HCT116 (cell line): Measurements from ENCODE around the gene B4GALNT2. TPM values are rescaled to one million over a fixed set of nuclear protein-coding genes. Genes with fewer than 3 reads are reported as not detected.

Source experiments
- ATAC-seq: fragments of 200-7000 bp; cut with Tn5 transposase; 2 replicates; pipeline ENCODE4 v1.9.1; 2020; ENCODE audit warnings: mild to moderate bottlenecking, moderate library complexity
- BruUV-seq: library from RNA; stranded (reverse); fragments of 400-500 nt; replicated peaks from 2 replicates; lab custom pipeline; 2021; lab: Mats Ljungman, UMichigan
- CTCF ChIA-PET: fragments of 300-600 bp; sonication (Branson Sonifier 250); formaldehyde crosslinking; loops from one replicate; lab custom pipeline; 2021; ENCODE audit warnings: antibody characterized with exemption; lab: Charles Lee
- POLR2A ChIA-PET: fragments of 300-600, 350-600 bp; sonication (Branson Sonifier 250); formaldehyde crosslinking; loops from one replicate; lab custom pipeline; 2021; ENCODE audit warnings: antibody characterized with exemption; lab: Charles Lee
- RAD21 ChIA-PET, 2 experiments: fragments of 300-600 bp; sonication (Branson Sonifier 250); formaldehyde crosslinking; loops; one replicate each; lab custom pipeline; 2023; ENCODE audit warnings: low total read pairs in 2 of 2; ENCODE audit not compliant: uncharacterized antibody in 2 of 2, unreplicated experiment in 2 of 2, low non-redundant PET in 1 of 2; lab: Charles Lee
- DNase-seq: peaks from one replicate; pipeline ENCODE4 v3.0.0-alpha.2; 2010; ENCODE audit warnings: low read depth, low spot score
- H2AFZ ChIP-seq: fragments of 200-600 bp; shearing (Covaris generic), sonication (generic); 2 replicates; pipeline ENCODE4 v1.6.1; 2017; ENCODE audit warnings: low read depth, mixed run types, mixed read lengths, antibody characterized with exemption, low read length; ENCODE audit not compliant: poor library complexity, severe bottlenecking
- H3K27ac ChIP-seq: 2 replicates; pipeline ENCODE4 v1.5.1; 2012; ENCODE audit warnings: low read depth, low read length
- H3K27me3 ChIP-seq: fragments of 200-600 bp; sonication (generic); 2 replicates; pipeline ENCODE4 v1.6.1; 2016; ENCODE audit warnings: mixed run types, low read length, mixed read lengths; ENCODE audit not compliant: insufficient read depth
- H3K36me3 ChIP-seq, 2 experiments: fragments of 200-500 bp in 1 of 2; fragments of 200-600 bp in 1 of 2; sonication (Bioruptor generic) in 1 of 2; sonication (generic) in 1 of 2; 2 replicates each; pipeline versions ENCODE4 v1.5.1 to v1.6.1; 2014 to 2016; ENCODE audit warnings: low read length in 2 of 2, inconsistent platforms in 1 of 2, mixed read lengths in 1 of 2, mixed run types in 1 of 2; ENCODE audit not compliant: insufficient read depth in 2 of 2, control insufficient read depth in 1 of 2
- H3K4me1 ChIP-seq, 2 experiments: fragments of 200-600 bp in 1 of 2; sonication (generic) in 1 of 2; 2 replicates each; pipeline versions ENCODE4 v1.5.1 to v1.6.1; 2012 to 2017; ENCODE audit warnings: low read length in 2 of 2, inconsistent platforms in 1 of 2, mild to moderate bottlenecking in 1 of 2, mixed read lengths in 1 of 2, mixed run types in 1 of 2, moderate library complexity in 1 of 2; ENCODE audit not compliant: insufficient read depth in 2 of 2, control insufficient read depth in 1 of 2
- H3K4me2 ChIP-seq: fragments of 200-600 bp; sonication (generic); 2 replicates; pipeline ENCODE4 v1.6.1; 2017; ENCODE audit warnings: mixed run types, low read length, mixed read lengths
- H3K4me3 ChIP-seq, 2 experiments: fragments of 200-600 bp in 1 of 2; sonication (generic) in 1 of 2; replicated peaks in 1 of 2; 2 replicates each; pipeline ENCODE4 v1.5.1; 2011 to 2016; ENCODE audit warnings: low read length in 2 of 2, control low read depth in 1 of 2, low read depth in 1 of 2, mild to moderate bottlenecking in 1 of 2, mixed read lengths in 1 of 2, mixed run types in 1 of 2
- H3K79me2 ChIP-seq: fragments of 200-600 bp; sonication (generic); 2 replicates; pipeline ENCODE4 v1.6.1; 2017; ENCODE audit warnings: mild to moderate bottlenecking, mixed run types, low read length, moderate library complexity, mixed read lengths; ENCODE audit not compliant: insufficient read depth
- H3K9ac ChIP-seq: fragments of 200-600 bp; sonication (generic); 2 replicates; pipeline ENCODE4 v1.6.1; 2016; ENCODE audit warnings: low read length, mixed read lengths
- H3K9me2 ChIP-seq: fragments of 200-600 bp; sonication (generic), shearing (Covaris generic); 2 replicates; pipeline ENCODE4 v1.6.1; 2017; ENCODE audit warnings: mixed run types, mild to moderate bottlenecking, moderate library complexity; ENCODE audit not compliant: insufficient read depth
- H3K9me3 ChIP-seq, 2 experiments: fragments of 200-500 bp in 1 of 2; fragments of 200-600 bp in 1 of 2; sonication (Bioruptor generic) in 1 of 2; sonication (generic) in 1 of 2; 2 replicates each; pipeline ENCODE4 v1.6.1; 2014 to 2017; ENCODE audit warnings: low read length in 2 of 2, mixed read lengths in 2 of 2, inconsistent platforms in 1 of 2, low read depth in 1 of 2, mild to moderate bottlenecking in 1 of 2, mixed run types in 1 of 2, moderate library complexity in 1 of 2; ENCODE audit not compliant: control insufficient read depth in 1 of 2, insufficient read depth in 1 of 2
- H4K20me1 ChIP-seq: fragments of 200-600 bp; sonication (generic), shearing (Covaris generic); 2 replicates; pipeline ENCODE4 v1.6.1; 2017; ENCODE audit warnings: mixed run types, mild to moderate bottlenecking, moderate library complexity; ENCODE audit not compliant: insufficient read depth
- CTCF ChIP-seq, 3 experiments: fragments of 200-600 bp in 1 of 3; sonication (generic) in 1 of 3; IDR thresholded peaks in 2 of 3; conservative IDR thresholded peaks in 1 of 3; 2 replicates each; pipeline ENCODE4 v1.5.1; 2012 to 2017; ENCODE audit warnings: low read depth in 2 of 3, low read length in 2 of 3, antibody characterized with exemption in 1 of 3, borderline replicate concordance in 1 of 3, control low read depth in 1 of 3, mild to moderate bottlenecking in 1 of 3, mixed read lengths in 1 of 3, mixed run types in 1 of 3, moderate library complexity in 1 of 3; ENCODE audit not compliant: insufficient read depth in 1 of 3
- EZH2 ChIP-seq: fragments of 200-600 bp; sonication (generic); IDR thresholded peaks from 2 replicates; pipeline ENCODE4 v1.6.1; 2017; ENCODE audit warnings: antibody characterized with exemption, mixed run types
- EZH2phosphoT487 ChIP-seq: fragments of 200-600 bp; IDR thresholded peaks from 2 replicates; pipeline ENCODE4 v1.6.1; 2018; ENCODE audit warnings: antibody characterized with exemption, borderline replicate concordance
- FOSL1 ChIP-seq: IDR thresholded peaks from 2 replicates; pipeline ENCODE4 v1.6.1; 2012; ENCODE audit warnings: low read depth
- JUND ChIP-seq: IDR thresholded peaks from 2 replicates; pipeline ENCODE4 v1.6.1; 2012
- MAX ChIP-seq: IDR thresholded peaks from 2 replicates; pipeline ENCODE4 v1.6.1; 2012
- POLR2A ChIP-seq: IDR thresholded peaks from 2 replicates; pipeline ENCODE4 v1.7.0; 2011; ENCODE audit warnings: borderline replicate concordance; ENCODE audit not compliant: insufficient read depth, insufficient read length; ENCODE audit errors: extremely low read depth
- RAD21 ChIP-seq: IDR thresholded peaks from 2 replicates; pipeline ENCODE4 v1.6.1; 2012; ENCODE audit warnings: low read depth, mild to moderate bottlenecking
- SRF ChIP-seq: IDR thresholded peaks from 2 replicates; pipeline ENCODE4 v1.6.1; 2012; ENCODE audit warnings: low read depth
- TCF7L2 ChIP-seq: IDR thresholded peaks from 2 replicates; pipeline ENCODE4 v1.7.0; 2011; ENCODE audit warnings: borderline replicate concordance, inconsistent platforms; ENCODE audit not compliant: insufficient read depth, insufficient read length; ENCODE audit errors: extremely low read depth
- YY1 ChIP-seq: IDR thresholded peaks from 2 replicates; pipeline ENCODE4 v1.6.1; 2011; ENCODE audit warnings: low read length, low read depth, moderate library complexity, mild to moderate bottlenecking; ENCODE audit not compliant: insufficient replicate concordance; ENCODE audit errors: extremely low read depth
- ZFX ChIP-seq: fragments of 450-650 bp; IDR thresholded peaks from 2 replicates; pipeline ENCODE4 v1.6.1; 2017
- intact Hi-C: fragments of 100-400 bp; cut with micrococcal nuclease; formaldehyde crosslinking; loops from 2 replicates; pipeline ENCODE4 v1.10.0; 2022
- total RNA-seq: library from RNA; stranded (reverse); gene quantifications from one replicate; pipeline ENCODE4 v1.2.1, GENCODE V29; 2021; ENCODE audit not compliant: unreplicated experiment

B4GALNT2 gene
- total RNA-seq, 1 experiment from 2014 or later = not detected

GRCh38 chr17:49157784-49158183 is 25.2 kb downstream of the B4GALNT2 start:
- H3K4me3 ChIP-seq = no peak overlapping the region
- H3K9ac ChIP-seq = no peak overlapping the region
- RAD21 ChIA-PET = no interaction called here
- H2AFZ ChIP-seq = no peak overlapping the region
- no TSS peak for BruUV-seq
- intact Hi-C loops = no loop called here
- H3K27ac ChIP-seq = no peak overlapping the region
- no peaks in the 10 kb centered on the region for H4K20me1 ChIP-seq
- H3K36me3 ChIP-seq = no peaks in the 10 kb centered on the region
- ATAC-seq = 0 out of 2 replicates have a peak, but pooled peaks have one; percentile 32
- CTCF ChIA-PET = no interaction called here
- no peaks in the 10 kb centered on the region for H3K9me2 ChIP-seq
- H3K79me2 ChIP-seq = no peaks in the 10 kb centered on the region
- H3K9me3 ChIP-seq = no peaks in the 10 kb centered on the region
- H3K4me1 ChIP-seq = peaks cover 0 to 8% of the 10 kb centered on the region in 2 experiments; a peak in 2 of 4 replicates
- no peaks in the 10 kb centered on the region for H3K27me3 ChIP-seq
- no peak for DNase-seq
- TF ChIP-seq POLR2A (no peak), RAD21 (no peak), FOSL1 (no peak), MAX (no peak), JUND (no peak), SRF (no peak), EZH2 (no peak), ZFX (no peak), TCF7L2 (no peak)
- TF ChIP-seq, all 23 proteins: peak for 0
- H3K4me2 ChIP-seq = peak overlapping the region; percentile 39
- POLR2A ChIA-PET = no interaction called here

GRCh38 chr17:49162866-49163265 is 30.3 kb downstream of the B4GALNT2 start:
- CTCF ChIA-PET = no interaction called here
- POLR2A ChIA-PET = no interaction called here
- intact Hi-C loops = no loop called here
- RAD21 ChIA-PET = no interaction called here
- no TSS peak for BruUV-seq
- Histone ChIP-seq H2AFZ (no peak overlapping the region), H3K27ac (no peak overlapping the region), H3K27me3 (peaks cover 20% of the 10 kb centered on the region; the same call in 1 of the 2 replicates), H3K4me2 (no peak overlapping the region), H3K9me3 (no peaks in the 10 kb centered on the region), H3K4me1 (peaks cover 0 to 3% of the 10 kb centered on the region in 2 experiments; a peak in 2 of 4 replicates), H4K20me1 (no peaks in the 10 kb centered on the region), H3K4me3 (no peak overlapping the region), H3K36me3 (no peaks in the 10 kb centered on the region), H3K9me2 (no peaks in the 10 kb centered on the region), H3K79me2 (no peaks in the 10 kb centered on the region), H3K9ac (no peak overlapping the region)
- ATAC-seq (no peak), DNase-seq (no peak)
- TF ChIP-seq YY1 (no peak), CTCF (IDR thresholded peaks at IDR 0.05 in 2 of 3, conservative IDR thresholded peaks at IDR 0.05 in 1 of 3; ENCODE audit: borderline replicate concordance in 1 of 3, insufficient read depth in 1 of 3, low read depth in 2 of 3, low read length in 2 of 3) (no peak), TCF7L2 (no peak), EZH2phosphoT487 (no peak)
